GM12872 (cell line): ENCODE measurements around the gene LIPG.

Source experiments
- TF ChIP-seq, protein P1 (sequence below): IDR thresholded peaks from 3 replicates; pipeline ENCODE4 v1.5.1; 2011; ENCODE audit warnings: low read depth, mild to moderate bottlenecking, low read length, moderate library complexity; ENCODE audit not compliant: insufficient read depth

LIPG gene

GRCh38 chr18:49584394-49584793 is 22.5 kb downstream of the LIPG start:
- TF ChIP-seq, protein P1, sequence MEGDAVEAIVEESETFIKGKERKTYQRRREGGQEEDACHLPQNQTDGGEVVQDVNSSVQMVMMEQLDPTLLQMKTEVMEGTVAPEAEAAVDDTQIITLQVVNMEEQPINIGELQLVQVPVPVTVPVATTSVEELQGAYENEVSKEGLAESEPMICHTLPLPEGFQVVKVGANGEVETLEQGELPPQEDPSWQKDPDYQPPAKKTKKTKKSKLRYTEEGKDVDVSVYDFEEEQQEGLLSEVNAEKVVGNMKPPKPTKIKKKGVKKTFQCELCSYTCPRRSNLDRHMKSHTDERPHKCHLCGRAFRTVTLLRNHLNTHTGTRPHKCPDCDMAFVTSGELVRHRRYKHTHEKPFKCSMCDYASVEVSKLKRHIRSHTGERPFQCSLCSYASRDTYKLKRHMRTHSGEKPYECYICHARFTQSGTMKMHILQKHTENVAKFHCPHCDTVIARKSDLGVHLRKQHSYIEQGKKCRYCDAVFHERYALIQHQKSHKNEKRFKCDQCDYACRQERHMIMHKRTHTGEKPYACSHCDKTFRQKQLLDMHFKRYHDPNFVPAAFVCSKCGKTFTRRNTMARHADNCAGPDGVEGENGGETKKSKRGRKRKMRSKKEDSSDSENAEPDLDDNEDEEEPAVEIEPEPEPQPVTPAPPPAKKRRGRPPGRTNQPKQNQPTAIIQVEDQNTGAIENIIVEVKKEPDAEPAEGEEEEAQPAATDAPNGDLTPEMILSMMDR: no peak

DNA sequence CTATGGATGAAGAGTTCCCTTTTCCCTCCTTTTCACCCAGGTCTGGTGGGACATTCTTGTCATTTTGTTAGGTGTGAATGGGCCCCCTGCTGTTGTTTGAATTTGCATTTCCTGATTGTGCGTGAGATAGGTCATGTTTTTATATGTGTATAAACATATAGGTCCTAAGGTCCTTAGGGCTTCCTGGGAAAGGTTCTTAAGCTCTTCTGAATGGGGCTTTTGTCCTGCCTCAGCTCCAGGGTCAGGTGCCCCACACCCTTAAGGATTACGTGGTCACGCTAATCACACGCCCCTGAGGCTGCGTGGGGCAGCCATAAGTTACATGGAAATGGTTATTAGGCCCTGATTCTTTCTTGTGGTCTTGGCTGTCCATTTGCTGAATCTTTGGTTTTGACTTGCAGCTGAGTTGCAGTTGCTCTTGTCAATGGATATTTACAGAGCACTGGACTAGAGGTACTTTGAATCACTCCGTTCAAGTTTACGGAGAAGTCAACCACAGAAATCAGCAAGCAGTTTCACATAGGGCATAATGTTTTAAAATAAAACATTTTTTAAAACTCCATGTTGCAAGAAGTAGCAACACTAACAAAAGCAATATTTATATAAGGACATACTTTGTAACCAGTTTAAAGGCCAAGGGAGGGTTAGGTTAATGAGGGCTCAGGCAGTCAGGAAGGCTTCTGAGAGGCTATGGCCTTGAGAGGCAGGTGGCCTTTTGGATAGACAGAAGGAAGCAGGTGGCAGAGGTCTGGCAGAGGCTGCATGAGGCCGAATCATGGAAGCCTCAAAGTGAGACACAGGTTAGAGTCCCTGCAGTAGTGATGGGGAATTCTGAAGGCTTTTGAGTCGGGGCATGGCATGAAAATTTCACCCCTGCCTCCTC is 24.2 kb downstream of the LIPG start:
- TF ChIP-seq, protein P1: no peak

GRCh38 chr18:49588171-49588570 is 26.3 kb downstream of the LIPG start:
- TF ChIP-seq, protein P1: no peak

GRCh38 chr18:49588971-49589370 is 27.1 kb downstream of the LIPG start:
- TF ChIP-seq, protein P1: no peak

- TF ChIP-seq, protein P1: no peak
Measured at GRCh38 chr18:49590608-49591007, 28.8 kb downstream of the LIPG start.

DNA sequence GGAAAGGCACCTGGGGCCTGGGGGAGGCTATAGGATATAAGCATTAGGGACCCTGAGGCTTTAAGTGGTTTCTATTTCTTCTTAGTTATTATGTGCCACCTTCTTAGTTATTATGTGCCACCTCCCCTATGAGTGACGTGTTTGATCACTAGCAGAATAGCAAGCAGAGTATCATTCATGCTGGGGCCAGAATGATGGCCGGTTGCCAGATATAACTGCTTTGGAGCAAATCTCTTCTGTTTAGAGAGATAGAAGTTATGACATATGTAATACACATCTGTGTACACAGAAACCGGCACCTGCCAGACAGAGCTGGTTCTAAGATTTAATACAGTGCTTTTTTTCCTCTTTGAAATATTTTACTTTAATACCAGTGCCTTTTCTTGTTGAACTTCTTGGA is 29.4 kb downstream of the LIPG start:
- TF ChIP-seq, protein P1: no peak

- TF ChIP-seq, protein P1: no peak
Measured at GRCh38 chr18:49591775-49592174, 29.9 kb downstream of the LIPG start.
